Endodermal cell (in vitro differentiated cells): Measurements from ENCODE around the gene PRDM15. TPM values are rescaled to one million over a fixed set of nuclear protein-coding genes. Genes with fewer than 3 reads are reported as not detected.

Source experiments
- DNase-seq: peaks from one replicate; pipeline ENCODE4 v3.0.0-alpha.2; 2017
- H3K27ac ChIP-seq: 2 replicates; pipeline ENCODE4 v1.5.1; 2013; ENCODE audit warnings: mild to moderate bottlenecking, low read depth, low read length, moderate library complexity
- H3K27me3 ChIP-seq: 2 replicates; pipeline ENCODE4 v1.6.1; 2013; ENCODE audit warnings: mild to moderate bottlenecking, low read length, moderate library complexity; ENCODE audit not compliant: insufficient read depth, control insufficient read depth, poor library complexity, severe bottlenecking
- H3K36me3 ChIP-seq: 2 replicates; pipeline ENCODE4 v1.7.0; 2013; ENCODE audit warnings: mild to moderate bottlenecking, low read length, moderate library complexity; ENCODE audit not compliant: control insufficient read depth, insufficient read depth
- H3K4me1 ChIP-seq: one replicate; pipeline ENCODE4 v1.7.0; 2013; ENCODE audit warnings: low read length; ENCODE audit not compliant: control insufficient read depth, insufficient read depth
- H3K4me3 ChIP-seq: 2 replicates; pipeline ENCODE4 v1.5.1; 2013; ENCODE audit warnings: mild to moderate bottlenecking, low read length, moderate library complexity
- H3K9ac ChIP-seq: 2 replicates; pipeline ENCODE4 v1.6.1; 2013; ENCODE audit warnings: mild to moderate bottlenecking, low read length, moderate library complexity; ENCODE audit not compliant: poor library complexity, severe bottlenecking; ENCODE audit errors: extremely low read depth
- H3K9me3 ChIP-seq: 2 replicates; pipeline ENCODE4 v1.6.1; 2013; ENCODE audit warnings: mild to moderate bottlenecking, low read length, moderate library complexity; ENCODE audit not compliant: control insufficient read depth
- H3K27ac Mint-ChIP-seq: 2 replicates; pipeline ENCODE4 v1.8.0; 2020; ENCODE audit warnings: mixed read lengths
- H3K27me3 Mint-ChIP-seq: 2 replicates; pipeline ENCODE4 v1.8.0; 2021; ENCODE audit warnings: mild to moderate bottlenecking, mixed read lengths; ENCODE audit not compliant: insufficient read depth
- H3K36me3 Mint-ChIP-seq: 2 replicates; pipeline ENCODE4 v1.8.0; 2020; ENCODE audit warnings: low read depth, mixed read lengths
- H3K4me1 Mint-ChIP-seq: 2 replicates; pipeline ENCODE4 v1.8.0; 2020; ENCODE audit warnings: mixed read lengths
- H3K4me3 Mint-ChIP-seq: 2 replicates; pipeline ENCODE4 v1.8.0; 2020; ENCODE audit warnings: mild to moderate bottlenecking, moderate library complexity, mixed read lengths
- H3K9me3 Mint-ChIP-seq: 2 replicates; pipeline ENCODE4 v1.8.0; 2020; ENCODE audit warnings: mild to moderate bottlenecking, mixed read lengths
- WGBS, 2 experiments: methylation state at CpG; one replicate each; pipeline versions ENCODE4 v1.1.5 to v1.1.7; 2013; ENCODE audit warnings: missing lambda C conversion rate in 2 of 2, mixed read lengths in 1 of 2; ENCODE audit not compliant: insufficient coverage in 1 of 2, insufficient read length in 1 of 2; 5-methylcytosine and 5-hydroxymethylcytosine counted together
- total RNA-seq, 2 donors: library from RNA; stranded (reverse); fragmentation: NEBNext Ultra II Directional in 1 of 2; extraction: Animal tissue kit (Norgen Biotek cat#: 25700) in 1 of 2; gene quantifications; 2 replicates in 1 of 2; 3 replicates in 1 of 2; pipeline ENCODE4 v1.2.1, GENCODE V29; 2021
- TF ChIP-seq, protein P1 (sequence below): fragments of 200-600 bp; sonication (generic); conservative IDR thresholded peaks from 2 replicates; pipeline ENCODE4 v1.5.0; 2021; ENCODE audit warnings: antibody characterized with exemption, mild to moderate bottlenecking

Gene PRDM15
- total RNA-seq, 2 donors from 2014 or later = 8.8 to 10.1 TPM

DNA sequence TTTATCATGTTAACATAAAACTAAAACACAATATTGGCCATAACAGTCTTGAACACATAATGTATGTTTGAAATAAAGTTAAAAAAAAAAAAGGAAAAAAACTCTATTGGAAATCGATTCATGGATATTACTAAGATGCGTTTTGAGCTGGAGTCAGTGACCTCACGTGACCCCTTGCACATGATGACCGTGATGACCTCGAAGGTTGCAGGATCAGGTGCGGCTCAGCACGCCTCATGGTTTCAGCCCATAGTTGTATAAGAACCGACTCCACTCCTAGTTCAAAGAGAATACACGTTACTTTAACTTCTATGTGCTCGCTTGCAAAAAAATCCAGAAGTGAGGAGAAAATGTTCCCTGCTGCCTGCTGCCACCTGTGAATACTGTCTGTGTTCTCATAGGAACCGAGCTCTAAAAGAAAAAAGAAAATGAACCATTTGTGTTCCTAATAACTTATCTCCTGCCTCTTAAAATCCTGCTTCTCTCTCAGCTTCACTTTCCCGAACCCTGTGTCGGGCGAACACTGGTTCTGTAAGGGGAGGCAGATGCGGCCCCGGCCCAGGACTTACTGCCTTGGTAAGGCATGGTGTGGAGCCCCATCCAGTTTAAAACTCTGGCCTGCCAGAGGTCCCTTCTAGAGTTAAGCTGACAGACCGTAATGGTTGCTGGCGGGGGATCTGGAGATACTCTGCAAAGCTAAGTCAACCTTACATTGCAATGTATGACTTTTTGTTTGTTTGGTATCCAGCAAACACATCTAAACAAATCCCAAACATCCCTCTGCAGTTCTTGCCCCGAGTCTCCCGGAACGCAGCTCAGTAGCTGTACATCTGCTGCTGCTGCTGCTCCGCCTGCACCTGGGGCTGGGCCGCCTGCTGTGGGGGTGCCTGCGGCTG, 78.5 kb downstream of the PRDM15 start:
- no peak overlapping the region for H3K27ac Mint-ChIP-seq
- DNase-seq = no peak
- Histone ChIP-seq H3K9ac (no peak overlapping the region), H3K4me3 (no peak overlapping the region), H3K36me3 (peaks cover 45% of the 10 kb centered on the region), H3K27ac (no peak overlapping the region), H3K27me3 (no peaks in the 10 kb centered on the region), H3K9me3 (no peaks in the 10 kb centered on the region), H3K4me1 (no peaks in the 10 kb centered on the region)
- no peaks in the 10 kb centered on the region for H3K9me3 Mint-ChIP-seq
- 90 to 91% methylated on average over 16 to 24 of the region's 24 CpGs for WGBS, 2 experiments
- peaks cover 3% of the 10 kb centered on the region for H3K4me1 Mint-ChIP-seq
- H3K4me3 Mint-ChIP-seq = no peak overlapping the region
- H3K36me3 Mint-ChIP-seq = peaks cover 36% of the 10 kb centered on the region
- H3K27me3 Mint-ChIP-seq = no peaks in the 10 kb centered on the region
- TF ChIP-seq, protein P1, sequence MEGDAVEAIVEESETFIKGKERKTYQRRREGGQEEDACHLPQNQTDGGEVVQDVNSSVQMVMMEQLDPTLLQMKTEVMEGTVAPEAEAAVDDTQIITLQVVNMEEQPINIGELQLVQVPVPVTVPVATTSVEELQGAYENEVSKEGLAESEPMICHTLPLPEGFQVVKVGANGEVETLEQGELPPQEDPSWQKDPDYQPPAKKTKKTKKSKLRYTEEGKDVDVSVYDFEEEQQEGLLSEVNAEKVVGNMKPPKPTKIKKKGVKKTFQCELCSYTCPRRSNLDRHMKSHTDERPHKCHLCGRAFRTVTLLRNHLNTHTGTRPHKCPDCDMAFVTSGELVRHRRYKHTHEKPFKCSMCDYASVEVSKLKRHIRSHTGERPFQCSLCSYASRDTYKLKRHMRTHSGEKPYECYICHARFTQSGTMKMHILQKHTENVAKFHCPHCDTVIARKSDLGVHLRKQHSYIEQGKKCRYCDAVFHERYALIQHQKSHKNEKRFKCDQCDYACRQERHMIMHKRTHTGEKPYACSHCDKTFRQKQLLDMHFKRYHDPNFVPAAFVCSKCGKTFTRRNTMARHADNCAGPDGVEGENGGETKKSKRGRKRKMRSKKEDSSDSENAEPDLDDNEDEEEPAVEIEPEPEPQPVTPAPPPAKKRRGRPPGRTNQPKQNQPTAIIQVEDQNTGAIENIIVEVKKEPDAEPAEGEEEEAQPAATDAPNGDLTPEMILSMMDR = no peak

GRCh38 chr21:41799763-41800162, 79.4 kb downstream of the PRDM15 start:
- Histone ChIP-seq H3K4me3 (no peak overlapping the region), H3K36me3 (peaks cover 44% of the 10 kb centered on the region), H3K27ac (no peak overlapping the region), H3K27me3 (no peaks in the 10 kb centered on the region), H3K9me3 (no peaks in the 10 kb centered on the region), H3K4me1 (no peaks in the 10 kb centered on the region), H3K9ac (no peak overlapping the region)
- H3K4me1 Mint-ChIP-seq = peaks cover 3% of the 10 kb centered on the region
- WGBS, 2 experiments = 92 to 99% methylated on average over 7 of the region's 7 CpGs
- no peak for DNase-seq
- H3K4me3 Mint-ChIP-seq = no peak overlapping the region
- H3K36me3 Mint-ChIP-seq = peaks cover 31% of the 10 kb centered on the region
- TF ChIP-seq, protein P1 = no peak
- no peaks in the 10 kb centered on the region for H3K27me3 Mint-ChIP-seq
- no peak overlapping the region for H3K27ac Mint-ChIP-seq
- H3K9me3 Mint-ChIP-seq = no peaks in the 10 kb centered on the region

GRCh38 chr21:41798326-41798725, 80.8 kb downstream of the PRDM15 start:
- no peak overlapping the region for H3K27ac ChIP-seq
- Mint-ChIP-seq H3K4me1 (peaks cover 3% of the 10 kb centered on the region), H3K27me3 (no peaks in the 10 kb centered on the region), H3K9me3 (peaks cover 6% of the 10 kb centered on the region), H3K4me3 (no peak overlapping the region), H3K36me3 (peaks cover 27% of the 10 kb centered on the region), H3K27ac (no peak overlapping the region)
- no peaks in the 10 kb centered on the region for H3K27me3 ChIP-seq
- no peak overlapping the region for H3K4me3 ChIP-seq
- no peaks in the 10 kb centered on the region for H3K4me1 ChIP-seq
- H3K9ac ChIP-seq = no peak overlapping the region
- DNase-seq = no peak
- TF ChIP-seq, protein P1 = no peak
- 93 to 97% methylated on average over 17 to 20 of the region's 20 CpGs for WGBS, 2 experiments
- peaks cover 37% of the 10 kb centered on the region for H3K36me3 ChIP-seq
- no peaks in the 10 kb centered on the region for H3K9me3 ChIP-seq
